Activated CD8-positive, alpha-beta memory T cell treated with anti-CD3 and anti-CD28 coated beads for 4 hours (primary cell): ENCODE results near the gene ARNT2.

Source experiments
- DNase-seq, 2 donors: peaks; one replicate each; pipeline ENCODE4 v3.0.0-alpha.2; 2020; ENCODE audit warnings: low read depth in 2 of 2

Gene ARNT2

DNA sequence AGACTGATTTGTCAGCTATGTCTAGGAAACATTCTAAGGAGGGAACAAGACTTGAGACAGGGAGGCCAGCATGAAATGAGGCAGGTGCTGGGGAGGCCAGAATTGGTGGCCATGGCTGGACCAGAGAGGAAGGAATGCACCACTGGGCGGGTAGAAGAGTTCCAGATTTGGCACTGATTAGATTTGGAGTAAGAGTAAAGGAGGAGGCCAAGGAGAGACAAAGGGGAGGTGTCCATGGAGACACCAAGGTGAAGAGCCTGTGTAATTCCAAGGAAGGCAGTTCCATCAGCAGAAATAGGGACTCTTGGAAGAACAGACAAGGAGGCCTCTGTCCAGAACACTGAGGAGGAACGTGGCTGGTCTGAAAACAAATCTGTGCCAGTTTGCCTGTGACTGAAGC, 1.8 kb downstream of the ARNT2 start:
- no peak for DNase-seq

DNA sequence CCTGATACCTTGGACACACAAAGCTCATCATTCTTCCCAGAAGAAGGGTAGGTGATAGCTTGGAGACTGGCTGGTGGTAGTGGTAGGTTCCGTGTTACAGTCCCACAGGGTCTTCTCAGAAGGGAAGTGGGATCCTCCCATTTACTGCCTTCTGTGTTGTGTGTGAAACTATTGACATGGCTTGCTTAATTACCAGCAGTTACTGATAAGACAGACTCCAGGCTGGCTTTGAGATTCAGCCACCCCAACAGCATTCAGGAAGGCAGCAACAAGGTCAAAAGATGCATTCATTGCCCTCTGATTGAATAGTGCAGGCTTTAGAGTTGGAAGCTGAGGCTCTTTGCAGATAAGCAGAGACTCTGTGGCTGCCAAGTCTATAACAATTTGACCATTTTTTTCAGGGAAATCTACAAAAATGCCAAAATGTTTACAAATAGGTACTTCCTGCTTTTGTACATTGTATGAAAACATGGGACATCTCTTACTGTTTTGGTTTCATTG, 7.7 kb downstream of the ARNT2 start:
- DNase-seq, result no peak

DNA sequence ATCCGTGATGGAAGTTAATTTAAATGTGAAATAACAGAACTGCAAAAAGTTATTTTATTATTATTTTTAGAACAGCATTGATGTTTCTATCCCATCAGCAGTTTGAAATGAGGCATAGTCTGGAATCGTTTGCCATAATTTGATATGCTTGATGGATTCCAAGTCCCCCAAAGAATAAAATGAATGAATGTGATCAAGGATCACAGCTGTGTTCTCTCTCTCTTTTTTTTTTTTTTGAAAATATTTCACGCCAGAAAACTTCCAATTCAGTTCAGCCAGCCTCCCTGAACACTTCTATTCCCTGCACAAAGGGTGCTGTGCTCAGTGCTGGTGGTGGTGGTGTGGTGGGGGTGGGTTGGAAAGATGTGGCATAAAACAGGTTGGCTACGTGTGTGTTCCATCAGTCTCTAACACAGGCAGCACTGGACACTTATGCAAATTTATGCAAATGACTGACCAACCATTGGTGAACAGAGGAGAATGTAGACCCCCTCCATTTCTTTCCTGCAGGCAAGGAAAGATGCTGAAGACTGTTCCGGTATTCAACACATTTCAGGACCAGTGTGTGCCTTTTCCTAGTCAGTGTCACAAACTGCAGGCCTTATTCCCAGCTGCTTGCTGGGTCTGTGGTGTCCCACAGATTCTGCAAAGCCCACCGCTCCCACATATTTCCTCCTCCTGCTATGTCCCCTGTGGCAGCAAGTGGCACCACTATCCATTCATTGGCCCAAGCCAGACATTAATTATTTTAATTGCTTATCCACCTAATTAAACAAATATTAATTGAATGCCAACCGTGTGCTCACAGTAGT, 10.6 kb downstream of the ARNT2 start:
- DNase-seq, result no peak

DNA sequence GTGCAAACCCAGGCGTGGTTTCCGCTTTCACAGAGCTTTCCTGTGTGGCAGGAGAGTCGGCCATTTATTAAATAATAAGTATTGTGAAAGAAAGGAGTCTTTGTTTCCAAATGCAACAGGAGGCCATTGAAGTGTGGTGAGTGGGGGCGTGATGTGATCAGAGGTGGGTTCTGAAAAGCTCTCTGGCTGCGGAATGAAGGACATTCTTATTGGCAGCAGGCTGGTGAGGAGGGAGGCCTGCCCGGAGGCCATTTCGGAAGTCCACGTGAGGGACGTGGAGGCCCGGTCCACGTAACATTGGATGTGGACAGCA, 11.1 kb downstream of the ARNT2 start:
- no peak for DNase-seq

DNA sequence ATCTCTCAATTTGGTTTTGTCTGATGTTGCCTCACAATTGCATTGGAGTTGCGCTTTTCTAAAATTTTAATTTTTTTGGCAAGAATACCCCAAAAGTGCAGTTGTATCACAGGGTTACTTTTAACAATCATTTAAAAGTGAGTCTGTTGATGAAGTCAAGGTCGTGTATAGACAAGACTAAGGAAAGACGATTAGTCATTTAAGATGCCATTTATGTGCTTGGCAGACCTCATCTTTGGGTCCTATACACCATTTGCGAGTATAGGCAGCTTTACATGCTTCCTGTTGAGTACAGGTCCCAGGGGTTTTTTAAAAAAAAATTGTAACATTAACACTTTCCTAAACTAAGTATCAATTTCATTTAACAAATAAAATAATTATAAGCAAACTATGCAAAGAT, 12.5 kb downstream of the ARNT2 start:
- no peak for DNase-seq

DNA sequence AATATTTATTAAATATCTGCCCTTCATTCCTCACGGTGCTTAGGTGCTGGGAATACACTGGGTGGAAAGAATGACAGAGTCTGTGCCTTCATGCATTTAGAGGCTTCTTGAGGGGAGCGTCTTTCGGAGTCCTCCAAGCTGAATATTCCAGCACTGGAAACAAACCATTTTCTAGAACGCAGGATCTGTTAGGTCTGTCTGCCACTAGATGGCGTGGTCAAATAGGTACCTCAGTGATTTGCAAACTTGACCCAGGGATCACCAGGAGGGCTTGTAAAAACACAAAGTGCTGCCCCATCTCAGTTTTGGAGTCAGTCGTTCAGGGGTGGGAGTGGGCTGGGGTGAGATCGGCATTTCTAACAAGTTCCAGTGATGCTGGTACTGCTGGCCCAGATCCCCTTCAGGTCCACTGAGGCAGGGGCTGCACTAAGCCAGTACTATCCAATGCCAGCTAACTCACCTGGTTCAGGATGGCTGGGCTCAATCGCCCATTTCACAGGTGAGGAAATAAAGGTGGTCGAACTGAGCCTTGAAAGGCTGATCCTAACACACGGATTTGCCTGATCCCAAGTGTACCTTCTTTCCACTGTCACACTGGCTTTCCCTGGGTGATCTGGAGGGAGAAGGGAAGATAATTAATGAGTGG, 14.8 kb downstream of the ARNT2 start:
- no peak for DNase-seq

DNA sequence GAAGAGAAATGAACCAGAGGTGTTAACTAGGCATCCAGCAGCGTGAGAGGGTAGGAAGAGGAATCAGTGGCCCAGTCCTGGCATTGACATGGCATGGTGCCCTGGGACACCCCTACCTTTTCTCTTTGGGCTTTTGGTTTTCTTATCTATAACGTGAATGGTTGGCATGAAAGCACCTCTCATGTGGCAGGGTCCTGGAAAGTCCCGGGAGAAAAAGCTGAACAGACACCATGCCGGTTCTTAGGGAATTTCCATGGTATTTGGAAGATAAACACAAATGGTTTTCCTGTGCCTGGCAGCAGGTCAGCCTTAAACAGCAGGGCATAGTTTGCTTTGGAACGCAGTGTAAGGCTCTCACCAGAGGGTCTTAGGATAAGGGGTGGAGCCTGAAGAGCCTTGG, 15.4 kb downstream of the ARNT2 start:
- DNase-seq, result no peak

DNA sequence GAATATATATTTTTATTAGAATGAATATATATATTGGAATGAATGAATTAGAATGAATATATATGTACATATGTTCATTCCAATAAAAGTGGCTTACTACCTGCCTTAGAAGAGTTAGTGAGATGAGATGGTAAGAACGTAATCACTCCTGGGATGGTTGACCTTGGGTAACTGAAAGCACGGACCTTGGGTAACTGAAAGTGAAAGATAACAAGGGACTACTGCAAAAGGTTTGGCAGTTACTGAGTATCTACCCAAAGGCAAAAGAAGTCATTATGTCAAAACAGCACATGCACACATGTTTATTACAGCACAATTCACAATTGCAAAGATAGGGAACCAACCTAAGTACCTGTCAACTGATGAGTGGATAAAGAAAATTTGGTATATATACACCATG, 16.5 kb downstream of the ARNT2 start:
- DNase-seq, result no peak

DNA sequence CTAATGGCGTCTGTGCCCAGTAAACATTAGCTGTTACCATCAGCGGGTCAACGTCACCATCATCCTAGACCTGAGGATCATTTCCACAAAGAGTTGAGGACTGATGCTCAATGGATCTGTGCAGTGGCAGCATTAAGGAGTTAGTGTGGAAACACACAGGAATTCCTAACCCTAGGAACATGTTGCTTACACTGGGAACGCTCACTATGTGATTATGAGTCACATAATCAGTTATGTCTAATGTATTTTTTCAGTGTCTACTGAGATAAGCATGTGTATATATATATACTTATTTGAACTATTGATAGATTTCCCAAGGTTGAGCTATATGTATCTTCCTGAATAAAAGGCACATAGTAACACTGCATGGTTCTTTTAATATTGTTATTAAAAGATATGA, 19.0 kb downstream of the ARNT2 start:
- DNase-seq, result no peak

DNA sequence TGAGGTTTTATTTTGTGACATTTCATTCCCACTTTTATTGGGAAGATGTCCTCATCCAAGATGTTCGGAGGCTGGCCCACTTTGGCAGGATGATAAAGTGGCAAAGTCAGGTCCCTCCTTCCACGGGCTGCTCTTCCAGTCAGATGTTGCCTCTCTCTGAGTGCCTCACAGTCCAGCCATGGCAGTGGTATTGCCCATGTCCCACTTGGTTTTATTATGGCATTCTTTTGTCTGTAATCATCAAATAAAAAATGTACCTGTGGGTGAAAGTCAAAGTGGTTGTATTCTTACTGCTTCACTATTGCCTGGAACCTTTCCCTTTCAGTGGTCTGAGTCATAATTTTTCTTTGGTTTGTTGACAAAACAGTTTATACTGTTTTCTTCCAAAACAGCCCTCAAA, 20.2 kb downstream of the ARNT2 start:
- no peak for DNase-seq

DNA sequence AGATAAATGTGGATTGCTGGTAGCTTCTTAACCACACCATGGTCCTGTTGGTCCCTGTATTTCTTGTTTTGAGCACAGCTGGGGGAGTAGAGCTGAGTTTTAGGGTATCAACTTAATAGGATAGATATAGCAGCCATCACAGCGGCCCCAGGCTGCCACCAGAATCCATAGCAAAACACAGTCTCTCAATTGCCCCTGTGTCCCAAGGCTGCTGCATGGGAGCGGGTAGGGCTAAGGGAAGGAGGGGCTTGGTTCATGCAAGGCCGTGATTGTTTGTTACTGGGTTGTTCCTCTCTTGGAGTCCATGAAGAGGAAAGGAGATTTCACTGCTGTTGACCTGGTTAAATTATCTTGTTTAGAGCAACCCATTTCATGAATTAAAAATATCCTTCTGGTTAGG, 22.1 kb downstream of the ARNT2 start:
- DNase-seq, result no peak

DNA sequence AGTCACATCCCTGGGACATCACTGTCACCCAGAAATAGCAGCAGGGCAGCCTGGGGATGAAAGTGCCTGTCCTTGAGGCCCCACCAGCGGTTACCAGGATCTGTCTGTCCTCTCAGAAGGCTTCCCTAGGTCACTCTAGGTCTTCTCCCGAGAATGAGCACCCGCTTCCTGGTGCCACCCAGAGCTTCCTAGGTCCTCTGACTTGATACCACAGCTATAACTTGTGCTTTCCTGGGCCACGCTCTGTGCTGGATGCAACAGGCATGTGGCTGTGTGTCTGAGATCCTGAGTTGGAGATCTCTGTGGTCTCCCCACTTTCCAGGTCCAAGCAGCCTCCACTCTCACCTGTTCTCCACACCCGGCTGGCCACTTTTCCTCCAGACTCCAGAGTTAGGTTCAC, 25.8 kb downstream of the ARNT2 start:
- no peak for DNase-seq

DNA sequence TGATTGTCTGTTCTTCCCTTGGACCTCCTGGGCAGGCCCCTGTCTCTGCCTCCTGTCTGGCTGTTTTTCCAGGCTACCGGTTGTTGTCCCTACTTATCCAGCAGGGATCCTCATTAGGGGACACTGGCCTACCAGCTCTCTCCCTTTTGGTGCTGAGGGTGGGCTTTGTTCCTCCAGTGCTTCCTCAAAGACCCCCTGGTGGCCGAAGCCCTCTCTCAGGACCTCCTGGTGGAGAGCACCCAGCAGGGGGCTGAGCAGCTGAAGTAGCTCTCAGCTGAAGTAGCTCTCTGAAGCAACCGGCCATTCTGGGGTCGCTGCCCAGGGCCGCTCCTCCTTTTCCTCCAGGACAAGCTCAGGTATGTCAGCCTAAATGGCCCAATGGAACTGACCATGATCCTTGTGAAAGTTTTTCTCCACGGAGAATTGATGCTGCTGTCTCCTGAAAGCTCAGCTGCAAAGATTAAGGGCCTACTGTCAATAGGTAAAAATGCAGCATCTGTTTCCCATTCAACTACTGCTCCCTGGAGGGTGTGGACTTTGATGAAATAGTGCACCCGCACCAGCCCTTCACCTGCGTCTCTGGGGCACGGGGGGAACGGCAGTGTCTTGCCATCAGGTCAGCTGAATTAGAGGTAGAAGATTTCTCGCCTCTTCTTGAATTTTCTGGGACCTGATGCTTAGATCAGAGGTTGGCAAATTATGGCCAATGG, 27.6 kb downstream of the ARNT2 start:
- no peak for DNase-seq

DNA sequence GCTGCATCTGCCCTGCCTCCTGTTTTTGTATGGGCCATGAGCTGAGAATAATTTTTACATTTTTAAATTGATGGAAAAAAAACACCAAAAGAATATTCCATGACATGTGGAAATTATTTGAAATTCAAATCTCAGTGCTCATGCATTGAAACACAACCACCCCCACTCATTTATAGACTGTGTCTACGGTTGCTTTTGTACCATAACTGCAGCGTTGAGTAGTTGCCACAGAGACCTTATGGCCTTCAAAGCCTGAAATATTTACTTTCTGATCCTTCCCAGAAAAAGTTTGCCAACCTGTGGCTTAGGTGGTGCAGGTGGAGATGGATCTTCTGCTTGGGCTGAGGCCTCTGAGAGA, 28.1 kb downstream of the ARNT2 start:
- DNase-seq, result no peak

DNA sequence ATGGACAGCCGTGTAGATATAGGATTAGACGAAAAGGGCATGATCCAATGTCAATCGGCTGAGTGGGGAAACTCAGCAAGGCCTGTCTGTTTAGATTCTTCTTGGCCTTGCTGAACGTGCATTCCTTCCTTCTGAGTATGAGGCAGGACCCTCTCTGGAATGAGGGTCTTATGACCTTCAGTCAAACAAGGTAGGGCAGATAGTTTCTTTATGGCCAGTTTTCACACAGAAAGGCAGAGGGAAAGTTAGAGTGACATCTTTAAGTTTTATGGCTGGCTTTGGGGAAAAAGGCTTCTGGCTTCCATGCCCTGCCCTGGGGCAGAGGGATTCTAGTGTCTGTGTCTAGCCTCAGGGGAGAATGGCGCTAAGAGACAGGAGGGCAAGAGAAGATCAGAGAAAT, 29.7 kb downstream of the ARNT2 start:
- no peak for DNase-seq

DNA sequence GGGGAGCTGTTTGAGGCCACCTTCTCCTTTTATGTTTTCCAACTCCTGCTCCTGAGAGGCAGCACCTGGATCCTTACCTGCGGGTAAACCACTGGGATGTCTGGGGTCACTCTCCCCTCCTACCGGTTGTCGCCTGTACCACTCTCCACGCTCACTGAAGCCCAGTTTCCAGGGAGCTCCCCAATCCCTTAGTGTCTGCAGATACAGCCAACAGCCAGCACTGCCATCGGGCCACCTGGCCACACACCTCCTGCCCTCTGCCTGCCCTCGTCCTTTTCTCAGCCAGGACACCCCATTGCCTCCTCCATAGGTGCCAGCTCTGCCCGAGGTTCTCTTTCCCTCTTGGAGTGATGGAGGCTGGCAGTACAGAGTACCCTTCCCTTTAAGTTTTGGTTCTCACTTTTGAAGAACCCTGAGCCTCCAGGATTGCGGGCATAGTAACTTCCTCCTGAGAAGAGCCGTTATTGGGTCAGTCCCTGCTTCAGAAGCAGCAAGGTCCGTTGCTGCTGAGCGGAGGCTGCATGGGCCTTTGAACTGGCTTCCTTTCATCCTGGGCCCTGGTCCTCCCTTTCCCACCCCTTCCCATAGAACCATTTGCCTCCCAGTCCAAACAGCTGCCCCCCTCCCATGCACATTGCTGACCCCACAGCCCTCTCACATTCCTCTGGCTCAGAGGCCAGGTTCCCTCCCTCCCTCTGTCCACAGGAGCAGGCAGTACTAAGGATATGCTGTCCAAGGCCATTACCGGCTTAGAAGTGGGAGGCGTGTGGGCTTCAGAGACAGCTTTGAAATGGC, 30.9 kb downstream of the ARNT2 start:
- no peak for DNase-seq

DNA sequence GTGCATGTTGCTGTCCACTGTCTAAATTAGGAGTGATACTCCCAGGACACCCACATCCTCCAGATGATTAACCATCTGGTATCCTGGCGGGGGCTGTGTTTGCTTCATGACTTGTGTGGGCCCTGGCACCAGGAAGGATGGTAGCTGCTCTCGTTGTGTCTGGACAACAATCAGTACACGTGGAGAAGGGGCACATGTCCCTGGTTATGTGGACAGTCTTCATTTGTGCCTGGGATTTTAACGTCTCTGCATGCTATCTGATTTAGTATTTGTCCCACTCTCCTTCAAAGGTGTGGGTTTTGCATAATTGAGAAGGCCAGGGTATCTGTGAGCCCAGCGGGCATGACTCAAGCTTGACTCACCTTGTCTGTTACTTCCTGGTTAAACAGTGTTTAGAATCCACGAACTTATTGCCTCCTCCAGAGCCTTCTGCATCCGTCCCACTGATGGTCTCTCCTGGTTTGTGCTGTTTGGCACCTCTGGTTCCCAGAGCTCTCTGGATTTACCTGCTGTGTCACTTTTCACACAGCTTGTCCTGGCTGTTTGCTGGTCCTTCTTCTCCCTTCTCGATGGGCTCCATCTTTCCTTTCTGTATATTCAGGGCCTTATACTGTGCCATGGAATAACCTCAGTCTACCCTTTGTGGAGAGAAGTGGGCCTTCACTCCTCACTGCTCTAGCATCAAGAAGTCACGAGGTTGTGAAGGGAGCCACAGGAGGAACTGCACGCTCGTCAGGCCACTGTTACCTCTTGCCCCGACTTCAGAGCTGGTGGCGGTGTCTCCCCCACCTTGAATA, 32.5 kb downstream of the ARNT2 start:
- DNase-seq, result no peak

DNA sequence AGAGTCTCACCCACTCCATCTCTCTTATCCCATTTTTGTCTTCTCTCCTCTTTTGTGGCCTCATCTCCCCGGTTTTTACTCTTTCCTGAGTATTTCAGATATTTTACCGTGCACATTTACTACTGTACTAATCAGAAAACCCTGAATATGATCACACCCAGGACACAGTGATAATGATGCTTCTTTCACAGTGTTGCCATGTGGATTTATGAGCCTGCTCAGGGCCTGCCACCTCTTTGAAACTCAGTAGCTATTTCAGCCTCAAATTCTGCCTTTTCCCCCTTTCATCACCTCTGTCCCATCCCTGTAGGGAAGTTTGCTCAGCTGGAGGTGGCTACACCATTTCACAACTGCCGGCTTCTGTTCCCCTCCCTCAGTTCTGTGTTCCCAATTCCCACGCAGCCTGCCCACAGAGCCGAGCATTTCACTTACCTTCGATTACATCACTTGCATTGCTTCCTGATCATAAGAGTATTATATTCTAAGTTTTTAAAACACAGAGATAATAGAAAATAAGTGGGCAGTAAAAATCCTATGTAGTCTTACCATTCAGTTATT, 33.2 kb downstream of the ARNT2 start:
- DNase-seq, result no peak

DNA sequence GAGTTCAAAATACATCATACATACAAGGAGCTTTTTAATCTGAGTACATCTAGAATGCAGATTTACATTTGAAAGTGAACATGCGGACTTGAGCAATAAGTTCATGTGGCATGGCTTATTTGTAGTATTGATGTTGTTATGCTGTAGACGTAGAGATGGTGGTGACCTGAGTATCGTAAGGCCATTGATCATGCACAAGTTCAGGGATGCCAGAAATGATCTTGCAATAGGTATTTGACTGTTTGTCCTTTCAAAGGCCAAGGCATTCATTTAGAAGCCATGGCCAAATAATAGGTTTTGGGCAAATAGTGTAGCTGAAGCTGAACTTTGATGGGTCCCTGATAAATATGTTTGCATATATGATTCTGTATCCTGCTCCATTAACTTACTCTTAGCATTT, 35.0 kb downstream of the ARNT2 start:
- no peak for DNase-seq

DNA sequence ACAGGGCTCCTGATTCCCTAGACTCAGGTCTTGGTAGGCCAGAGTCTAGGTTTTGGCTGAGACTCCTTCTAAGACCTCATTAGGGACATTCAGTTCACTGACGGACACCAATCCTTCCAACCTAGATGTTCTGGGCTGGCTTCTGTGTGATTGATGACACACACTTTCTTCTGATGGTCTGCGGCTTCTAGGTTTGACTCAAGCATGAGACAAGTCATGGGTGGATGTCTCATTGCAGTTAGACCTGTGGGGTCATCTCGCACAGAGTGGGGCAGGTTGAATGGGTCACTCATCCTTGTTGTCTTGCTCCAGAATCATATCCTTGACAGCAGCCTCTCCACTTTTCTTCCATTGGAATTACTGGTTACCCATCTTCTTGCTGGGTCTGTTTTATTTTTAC, 35.8 kb downstream of the ARNT2 start:
- no peak for DNase-seq

DNA sequence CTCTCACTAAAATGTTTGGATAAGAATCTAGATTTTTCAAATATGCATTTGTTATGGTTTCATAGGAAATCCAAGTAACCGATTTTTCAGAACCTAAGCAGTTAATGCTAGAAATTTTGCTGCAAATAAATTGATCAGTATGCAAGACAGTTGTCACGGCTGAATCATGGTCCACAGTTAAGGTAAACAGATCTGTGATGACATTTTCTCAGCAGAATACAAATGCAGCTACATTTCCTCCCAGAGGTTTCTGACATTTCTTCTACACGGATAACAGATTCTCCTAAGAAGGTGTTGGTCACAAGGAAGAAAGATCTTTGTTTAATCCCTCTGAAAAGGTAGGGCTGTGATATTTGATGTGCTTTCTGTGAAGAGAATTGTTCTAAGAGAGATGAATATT, 36.9 kb downstream of the ARNT2 start:
- no peak for DNase-seq
